Sigmoid colon (tissue), 7 donors: Measurements from ENCODE around the gene NUP98. TPM values are rescaled to one million over a fixed set of nuclear protein-coding genes. Genes with fewer than 3 reads are reported as not detected.
"Not testable (repeated sequence)": the region's sequence is repeated elsewhere in the genome, so short reads cannot be mapped to it uniquely, and the experiment has no call there.

Source experiments
- DNase-seq: peaks from one replicate; pipeline ENCODE4 v3.0.0-alpha.2; 2019
- H3K27ac ChIP-seq, 4 donors: fragments of 200-600 bp; sonication (generic); one replicate each; pipeline ENCODE4 v1.5.1; 2016 to 2019; ENCODE audit warnings: mild to moderate bottlenecking in 1 of 4
- H3K27me3 ChIP-seq, 3 donors: fragments of 200-600 bp; sonication (generic); one replicate each; pipeline ENCODE4 v1.5.1; 2019; ENCODE audit warnings: mild to moderate bottlenecking in 1 of 3
- H3K36me3 ChIP-seq, 4 donors: fragments of 200-600 bp; sonication (generic); one replicate each; pipeline ENCODE4 v1.5.1; 2016 to 2019
- H3K4me1 ChIP-seq, 4 donors: fragments of 200-600 bp; sonication (generic); one replicate each; pipeline ENCODE4 v1.5.1; 2017 to 2019
- H3K4me3 ChIP-seq, 4 donors: fragments of 200-600 bp; sonication (generic); one replicate each; pipeline ENCODE4 v1.5.1; 2017 to 2019; ENCODE audit warnings: mild to moderate bottlenecking in 2 of 4, moderate library complexity in 1 of 4
- H3K9me3 ChIP-seq, 4 donors: fragments of 200-600 bp in 3 of 4; sonication (generic) in 3 of 4; one replicate each; pipeline versions ENCODE4 v1.5.1 to v1.6.1; 2013 to 2019
- CTCF ChIP-seq, 4 experiments: fragments of 450-650 bp in 3 of 4; fragments of 200-600 bp in 1 of 4; IDR thresholded peaks; one replicate each; pipeline ENCODE4 v1.5.1; 2016 to 2019; ENCODE audit warnings: antibody characterized with exemption in 4 of 4, mild to moderate bottlenecking in 3 of 4, moderate library complexity in 2 of 4
- EP300 ChIP-seq, 4 donors: sonication (generic); formaldehyde crosslinking; IDR thresholded peaks; one replicate each; pipeline ENCODE4 v1.6.1; 2017; ENCODE audit warnings: antibody characterized with exemption in 4 of 4
- POLR2A ChIP-seq, 2 donors: fragments of 450-650 bp; IDR thresholded peaks; one replicate each; pipeline ENCODE4 v1.6.1; 2016; ENCODE audit warnings: antibody characterized with exemption in 2 of 2, mild to moderate bottlenecking in 2 of 2, moderate library complexity in 2 of 2
- POLR2AphosphoS5 ChIP-seq, 4 donors: sonication (generic); formaldehyde crosslinking; IDR thresholded peaks; one replicate each; pipeline ENCODE4 v1.6.1; 2017; ENCODE audit warnings: antibody characterized with exemption in 4 of 4
- WGBS, 2 donors: extraction: QIAGEN DNeasy Blood & Tissue Kit; methylation state at CpG; one replicate each; pipeline ENCODE4 v1.1.7; 2013; 5-methylcytosine and 5-hydroxymethylcytosine counted together
- intact Hi-C: fragments of 100-400 bp; cut with DNase I; formaldehyde crosslinking; loops from one replicate; pipeline ENCODE4 v1.15.1; 2023
- polyA plus RNA-seq, 3 donors: library from polyadenylated mRNA; stranded (reverse); fragments of 200-250 nt; gene quantifications; one replicate each; pipeline ENCODE4 v1.2.3, GENCODE V29; 2013
- total RNA-seq, 4 donors: library from RNA; depleted of rRNA; stranded (reverse); fragments of >200 nt; gene quantifications; one replicate each; pipeline ENCODE4 v1.1.0, GENCODE V29; 2016
- donor health status: healthy with polysubstance abuse.
- donor health status: Bipolar disorder and iron deficiency.
- donor health status: healthy.

Gene NUP98
- total and polyA plus RNA-seq, 7 donors: 14.4 to 158 (median 83.5) TPM

- Histone ChIP-seq H3K36me3 (peaks cover 16 to 100% (median 65%) of the 10 kb centered on the region in 4 donors), H3K4me1 (no peaks in the 10 kb centered on the region), H3K9me3 (no peaks in the 10 kb centered on the region), H3K27me3 (no peaks in the 10 kb centered on the region), H3K27ac (no peak overlapping the region), H3K4me3 (no peak overlapping the region)
- DNase-seq: no peak
- no peak for TF ChIP-seq POLR2A (IDR thresholded peaks at IDR 0.05)
- no peak for TF ChIP-seq POLR2AphosphoS5 (IDR thresholded peaks at IDR 0.05)
- no peak for TF ChIP-seq CTCF (IDR thresholded peaks at IDR 0.05)
- TF ChIP-seq EP300 (IDR thresholded peaks at IDR 0.05): no peak
- WGBS, 2 donors: 92 to 95% methylated on average over 4 of the region's 4 CpGs
- intact Hi-C loops: no loop called here
These were observed 24.2 kb downstream of the NUP98 start for GRCh38 chr11:3773180-3773579.

- intact Hi-C loops: no loop called here
- DNase-seq: no peak
- Histone ChIP-seq H3K36me3 (peaks cover 30 to 100% (median 77%) of the 10 kb centered on the region in 4 donors), H3K27me3 (no peaks in the 10 kb centered on the region), H3K9me3 (no peaks in the 10 kb centered on the region), H3K4me1 (no peaks in the 10 kb centered on the region), H3K27ac (no peak overlapping the region), H3K4me3 (no peak overlapping the region)
- 72 to 85% methylated on average over 3 of the region's 3 CpGs for WGBS, 2 donors
- TF ChIP-seq POLR2A (IDR thresholded peaks at IDR 0.05) (no peak), EP300 (IDR thresholded peaks at IDR 0.05) (no peak), POLR2AphosphoS5 (IDR thresholded peaks at IDR 0.05) (no peak)
These were observed 29.8 kb downstream of the NUP98 start for GRCh38 chr11:3767536-3767935.

GRCh38 chr11:3766836-3767235 is 30.5 kb downstream of the NUP98 start:
- H3K27me3 ChIP-seq, DNase-seq, H3K4me3 ChIP-seq, intact Hi-C loops, H3K27ac ChIP-seq, H3K4me1 ChIP-seq, H3K9me3 ChIP-seq: not testable (repeated sequence)
- peaks cover 30 to 100% (median 79%) of the 10 kb centered on the region in 4 donors for H3K36me3 ChIP-seq
- 91 to 95% methylated on average over 9 of the region's 9 CpGs for WGBS, 2 donors

- Histone ChIP-seq H3K27me3 (no peaks in the 10 kb centered on the region), H3K27ac (no peak overlapping the region), H3K4me3 (no peak overlapping the region), H3K4me1 (no peaks in the 10 kb centered on the region), H3K9me3 (no peaks in the 10 kb centered on the region), H3K36me3 (peaks cover 21 to 100% (median 78%) of the 10 kb centered on the region in 4 donors)
- no peak for TF ChIP-seq POLR2AphosphoS5 (IDR thresholded peaks at IDR 0.05)
- TF ChIP-seq CTCF (IDR thresholded peaks at IDR 0.05): no peak
- no peak for TF ChIP-seq EP300 (IDR thresholded peaks at IDR 0.05)
- TF ChIP-seq POLR2A (IDR thresholded peaks at IDR 0.05): no peak
- no peak for DNase-seq
- WGBS, 2 donors: 95 to 98% methylated on average over 4 of the region's 4 CpGs
- intact Hi-C loops: no loop called here
These were observed 33.1 kb downstream of the NUP98 start for GRCh38 chr11:3764266-3764665.

GRCh38 chr11:3755151-3755550 is 42.2 kb downstream of the NUP98 start:
- WGBS, 2 donors: 92 to 94% methylated on average over 6 of the region's 6 CpGs
- H3K27ac ChIP-seq: no peak overlapping the region
- no peaks in the 10 kb centered on the region for H3K27me3 ChIP-seq
- H3K9me3 ChIP-seq: no peaks in the 10 kb centered on the region
- no peak overlapping the region for H3K4me3 ChIP-seq
- H3K36me3 ChIP-seq: peaks cover 13 to 98% (median 49%) of the 10 kb centered on the region in 4 donors
- no peak for DNase-seq
- intact Hi-C loops: no loop called here
- TF ChIP-seq POLR2A (IDR thresholded peaks at IDR 0.05) (no peak), EP300 (IDR thresholded peaks at IDR 0.05) (no peak), POLR2AphosphoS5 (IDR thresholded peaks at IDR 0.05) (no peak), CTCF (IDR thresholded peaks at IDR 0.05) (no peak)
- no peaks in the 10 kb centered on the region for H3K4me1 ChIP-seq

- WGBS, 2 donors: 94 to 96% methylated on average over 2 of the region's 2 CpGs
- H3K36me3 ChIP-seq: peaks cover 7 to 96% (median 39%) of the 10 kb centered on the region in 4 donors
These were observed 44.2 kb downstream of the NUP98 start for GRCh38 chr11:3753110-3753509.

More at GRCh38 chr11:3753110-3753509, 44.2 kb downstream of the NUP98 start:
- DNase-seq: no peak
- intact Hi-C loops: no loop called here
- no peak overlapping the region for H3K4me3 ChIP-seq
- H3K4me1 ChIP-seq: no peaks in the 10 kb centered on the region
- no peak overlapping the region for H3K27ac ChIP-seq
- no peak for TF ChIP-seq POLR2A (IDR thresholded peaks at IDR 0.05)
- TF ChIP-seq CTCF (IDR thresholded peaks at IDR 0.05): no peak
- no peak for TF ChIP-seq POLR2AphosphoS5 (IDR thresholded peaks at IDR 0.05)
- no peak for TF ChIP-seq EP300 (IDR thresholded peaks at IDR 0.05)
- H3K9me3 ChIP-seq: no peaks in the 10 kb centered on the region
- H3K27me3 ChIP-seq: no peaks in the 10 kb centered on the region
